UCSD-AML1 (cell line): ENCODE data around the gene FLT3.
"Not testable (repeated sequence)": the region's sequence is repeated elsewhere in the genome, so short reads cannot be mapped to it uniquely, and the experiment has no call there.

ENCODE experiments used
- DNase-seq: peaks from one replicate; lab custom pipeline; 2025; ENCODE audit not compliant: unreplicated experiment; lab: John Stamatoyannopoulos, UW

FLT3 gene

DNA sequence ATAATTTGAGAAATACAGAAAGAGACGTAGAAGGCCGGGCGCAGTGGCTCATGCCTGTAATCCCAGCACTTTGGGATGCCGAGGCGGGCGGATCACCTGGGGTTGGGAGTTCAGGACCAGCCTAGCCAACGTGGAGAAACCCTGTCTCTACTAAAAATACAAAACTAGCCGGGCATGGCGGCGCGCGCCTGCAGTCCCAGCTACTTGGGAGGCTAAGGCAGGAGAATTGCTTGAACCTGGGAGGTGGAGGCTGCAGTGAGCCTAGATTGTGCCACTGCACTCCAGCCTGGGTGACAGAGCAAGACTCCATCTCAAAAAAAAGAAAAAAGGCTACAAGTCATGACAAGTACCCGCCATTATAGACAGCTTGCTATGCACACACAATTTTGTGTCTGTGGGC lies 95.4 kb downstream of the FLT3 start:
- DNase-seq, result not testable (repeated sequence)

DNA sequence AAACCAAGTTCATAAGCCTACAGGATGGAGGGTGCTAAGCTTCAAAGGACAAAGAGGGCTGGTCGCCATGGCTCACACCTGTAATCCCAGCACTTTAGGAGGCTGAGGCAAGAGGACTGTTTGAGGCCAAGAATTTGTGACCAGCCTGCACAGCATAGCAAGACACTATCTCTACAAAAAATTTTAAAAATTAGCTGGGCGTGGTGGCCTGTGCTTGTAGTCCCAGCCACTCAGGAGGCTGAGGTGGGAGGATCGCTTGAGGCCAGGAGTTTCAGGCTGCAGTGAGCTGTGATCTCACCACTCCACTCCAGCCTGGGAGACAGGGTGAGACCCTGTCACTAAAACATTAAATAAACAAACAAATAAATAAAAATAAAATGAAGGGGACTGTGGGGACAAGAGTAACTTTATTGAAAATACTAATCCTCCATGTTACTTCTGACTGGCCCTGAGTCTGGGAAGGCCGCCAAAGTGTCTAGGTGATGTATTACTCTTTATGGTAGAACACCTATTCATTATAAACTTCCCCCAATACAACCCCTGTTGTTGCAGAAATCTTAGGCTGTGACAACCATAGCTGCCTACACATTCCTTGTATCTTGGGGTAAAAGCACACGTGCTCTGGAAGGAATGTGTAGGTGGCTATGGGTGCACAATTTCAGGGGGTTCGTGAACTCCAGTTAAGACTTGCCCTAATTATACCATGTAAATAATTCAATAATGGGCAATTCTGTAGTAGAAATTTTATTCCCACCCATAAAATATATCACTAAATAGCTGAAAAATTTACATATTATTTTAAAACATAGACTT lies 97.3 kb downstream of the FLT3 start:
- DNase-seq, result no peak

DNA sequence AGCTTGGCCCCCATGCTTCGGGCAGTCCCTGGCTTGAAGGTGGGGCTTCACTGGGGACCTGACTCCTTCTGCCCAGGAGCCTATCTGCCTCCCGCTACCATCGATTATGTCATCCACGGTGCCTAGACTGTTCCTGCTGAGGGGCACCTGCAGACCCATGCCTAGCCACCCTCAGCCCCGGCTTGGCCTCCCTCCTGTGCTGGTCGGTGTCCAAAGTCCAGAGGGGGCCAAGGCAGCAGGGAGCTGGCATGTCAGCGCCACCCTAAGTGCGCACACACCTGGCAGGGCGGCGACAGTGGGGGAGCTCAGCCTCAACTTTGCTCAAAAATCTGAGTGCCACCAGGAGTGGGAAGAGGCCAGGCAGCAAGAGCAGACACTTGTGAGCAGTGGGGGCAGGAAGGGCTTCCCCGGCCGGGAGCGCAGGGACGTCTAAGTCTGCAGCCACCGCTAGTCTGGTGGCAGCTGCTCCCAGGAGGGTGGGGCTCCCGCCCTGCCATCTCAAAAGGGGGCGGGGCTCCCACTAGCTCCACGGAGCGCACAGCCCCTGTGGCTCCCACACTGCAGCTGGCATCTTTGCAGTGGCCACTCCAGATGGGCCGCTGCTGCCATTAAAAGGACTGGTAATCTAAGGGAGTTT lies 98.4 kb downstream of the FLT3 start:
- no peak for DNase-seq

GRCh38 chr13:28001049-28001448 lies 99.3 kb downstream of the FLT3 start:
- DNase-seq, result no peak

GRCh38 chr13:28000567-28000966 lies 99.8 kb downstream of the FLT3 start:
- no peak for DNase-seq

GRCh38 chr13:27997904-27998522 lies 102.4 kb downstream of the FLT3 start:
- DNase-seq, result peak; percentile 46

DNA sequence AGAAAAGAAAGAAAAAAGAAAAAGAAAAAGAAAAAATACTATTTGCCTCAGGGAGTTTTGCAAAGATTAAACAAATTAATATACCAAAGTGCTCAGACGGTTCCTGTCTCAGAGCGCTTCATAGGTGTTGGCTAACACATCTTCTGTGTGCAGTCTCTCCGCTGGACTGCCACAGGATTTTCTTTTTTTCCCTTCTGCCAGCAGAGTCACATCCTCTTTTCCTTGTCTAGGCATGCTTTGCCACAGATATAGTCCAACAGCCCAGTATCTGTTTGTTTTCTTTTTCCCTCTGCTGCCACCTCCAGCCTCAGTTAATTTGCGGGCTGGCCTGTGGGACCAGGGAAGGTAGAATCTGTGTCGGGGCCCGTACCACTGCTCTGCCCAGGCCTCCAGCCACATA lies 108.5 kb downstream of the FLT3 start:
- no peak for DNase-seq

GRCh38 chr13:27988520-27988919 lies 111.9 kb downstream of the FLT3 start, which contains the start of gene URAD:
TSS of gene URAD (minus strand) at chr13:27988693. CDS start at chr13:27988637, 56 bp downstream.
- DNase-seq, result no peak

- no peak for DNase-seq
These were observed 114.8 kb downstream of the FLT3 start for GRCh38 chr13:27985600-27985999.

- DNase-seq, result no peak
These were observed 118.0 kb downstream of the FLT3 start for GRCh38 chr13:27982361-27982760.

GRCh38 chr13:27981006-27981708 lies 119.2 kb downstream of the FLT3 start:
- no peak for DNase-seq

GRCh38 chr13:27980280-27980998 lies 119.9 kb downstream of the FLT3 start:
- DNase-seq, result no peak

- DNase-seq, result no peak
These were observed 120.6 kb downstream of the FLT3 start for GRCh38 chr13:27979765-27980279.

GRCh38 chr13:27979001-27979643 lies 121.3 kb downstream of the FLT3 start:
- DNase-seq, result no peak

DNA sequence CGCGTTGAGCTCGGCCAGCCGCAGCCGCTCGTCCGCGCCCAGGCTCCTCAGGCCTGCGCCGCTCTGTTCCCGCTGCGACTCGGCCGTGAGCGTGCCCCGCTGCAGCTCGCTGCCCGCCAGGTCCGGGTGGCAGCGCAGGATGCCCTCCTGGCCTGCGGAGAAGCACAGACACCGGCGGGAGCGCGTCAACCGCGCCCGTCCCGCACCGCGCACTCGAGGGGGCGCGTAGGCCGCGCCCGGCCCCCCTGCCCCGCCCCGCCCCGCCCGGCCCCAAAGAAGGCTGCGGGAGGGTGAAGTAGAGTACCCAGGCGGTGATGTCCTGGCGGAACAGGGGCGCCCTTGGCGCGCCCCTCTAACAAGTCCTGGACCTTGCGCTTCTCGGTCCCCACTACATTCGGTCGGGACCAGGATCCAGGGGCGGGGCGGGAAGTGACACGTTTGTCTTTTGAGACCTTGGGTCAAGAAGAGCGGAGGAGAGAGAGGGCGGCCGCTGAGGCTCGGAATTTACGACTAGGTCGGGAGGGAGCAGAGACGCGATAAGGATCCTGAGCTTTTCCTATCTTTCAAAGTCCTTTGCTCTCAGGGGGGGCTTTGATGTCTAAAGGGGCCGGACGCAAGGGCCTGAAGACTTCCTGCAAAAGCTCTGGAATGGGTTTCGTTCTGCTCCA lies 121.9 kb downstream of the FLT3 start:
- DNase-seq, result no peak

DNA sequence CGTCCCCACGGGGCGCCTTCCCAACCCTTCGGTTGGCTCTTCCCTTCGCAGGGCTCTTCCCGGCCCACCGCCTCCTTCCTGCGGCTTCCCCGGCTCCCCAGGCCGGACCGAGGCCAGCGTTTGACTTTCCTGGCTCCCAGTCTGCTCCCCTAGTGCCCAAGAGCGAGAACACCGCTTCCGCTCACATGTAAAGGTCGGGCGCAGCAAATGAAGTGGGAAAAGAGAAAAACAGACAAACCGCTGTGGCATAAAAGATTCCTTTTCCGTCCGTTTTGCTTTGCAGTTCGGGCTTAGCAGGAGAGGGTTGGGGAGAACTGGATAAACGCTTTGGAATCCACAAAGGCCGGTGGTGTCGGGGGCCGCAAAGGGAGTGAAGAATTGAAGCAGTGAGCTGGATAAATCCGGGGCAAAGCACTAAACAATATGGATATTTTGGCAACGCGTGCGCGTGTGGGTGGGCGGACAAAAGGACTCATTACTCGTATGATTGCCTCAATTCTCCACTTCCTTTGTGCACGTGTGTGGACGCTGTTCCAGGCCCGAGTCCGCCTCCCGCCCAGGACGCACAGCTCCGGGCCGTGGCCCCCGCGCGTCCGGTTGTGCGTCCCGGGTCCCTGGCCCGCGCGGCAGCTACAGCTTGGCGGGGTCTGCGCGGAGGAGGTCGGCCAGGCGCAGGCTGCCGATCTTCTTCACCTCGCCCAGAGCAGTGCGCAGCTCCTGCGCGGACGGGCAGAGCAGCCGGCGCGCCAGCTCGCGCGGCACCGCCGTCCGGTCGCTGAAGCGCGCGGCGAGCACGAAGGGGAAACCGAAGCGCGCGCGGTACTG lies 122.7 kb downstream of the FLT3 start:
- DNase-seq, result no peak

GRCh38 chr13:27976362-27977091 lies 123.8 kb downstream of the FLT3 start:
- DNase-seq, result no peak
